Measurements from ENCODE around the gene UBE4B.
A peak's percentile ranks its signal among the peaks of the same experiment; 100 is the strongest.
"Not testable (repeated sequence)": the region's sequence is repeated elsewhere in the genome, so short reads cannot be mapped to it uniquely, and the experiment has no call there.

UBE4B gene

DNA sequence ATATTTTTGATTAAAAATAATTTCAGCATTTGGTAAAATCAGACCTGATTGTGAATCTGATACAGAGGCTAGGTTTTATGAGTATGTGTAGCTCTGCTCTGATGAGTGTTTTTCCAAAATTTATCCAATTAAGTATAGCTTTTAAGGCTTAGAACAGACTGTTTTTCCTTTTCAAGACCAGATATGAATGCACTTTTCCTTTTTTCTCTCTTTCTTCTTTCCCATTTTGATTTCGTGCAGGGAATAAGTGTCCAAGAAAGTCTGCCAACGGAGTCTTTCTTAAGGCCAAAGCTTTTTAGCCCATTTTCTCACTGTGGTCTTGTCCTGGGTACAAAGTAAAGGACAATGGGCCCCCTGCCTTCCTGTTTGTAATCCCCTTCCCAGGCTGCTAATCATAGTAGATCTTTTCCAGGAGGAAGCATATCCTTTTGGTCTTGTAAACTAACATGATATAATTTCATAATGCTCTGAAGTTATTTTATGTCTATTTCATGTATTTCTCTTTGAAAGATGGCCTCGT lies 180.5 kb downstream of the UBE4B start:
- DNase-seq, result no peak

DNA sequence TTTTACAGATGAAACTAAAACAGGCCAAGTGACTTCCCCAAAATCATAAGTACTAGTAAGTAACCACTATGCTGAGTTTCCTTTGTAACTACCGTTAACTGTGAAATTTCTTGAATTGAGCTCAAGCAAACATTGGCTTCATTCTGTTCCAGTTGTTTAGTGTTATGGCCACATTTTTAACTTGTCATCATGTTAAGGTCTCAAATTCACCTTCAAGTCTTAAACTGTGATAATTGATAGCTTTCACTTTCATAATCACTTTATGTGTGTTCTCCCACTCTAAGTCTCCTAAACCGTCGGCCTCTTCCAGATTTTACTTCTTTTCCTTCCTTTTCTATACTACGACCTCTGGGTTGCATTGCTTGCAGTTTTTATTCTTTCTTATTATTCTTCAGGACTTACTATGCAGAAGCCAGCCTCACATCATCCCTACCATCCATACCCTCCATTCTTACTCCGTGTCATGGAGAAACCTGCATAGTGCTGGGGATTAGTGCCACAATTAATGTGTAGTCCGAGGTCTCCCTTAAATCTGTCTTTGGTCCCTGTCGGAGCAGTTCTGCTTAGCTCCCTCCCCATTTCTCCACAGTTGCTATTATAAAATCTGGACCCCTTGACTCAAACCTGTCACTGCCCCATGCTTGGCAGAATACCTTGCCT lies 183.5 kb downstream of the UBE4B start:
- DNase-seq, result peak; percentile 15 to 59 (median 32)

DNA sequence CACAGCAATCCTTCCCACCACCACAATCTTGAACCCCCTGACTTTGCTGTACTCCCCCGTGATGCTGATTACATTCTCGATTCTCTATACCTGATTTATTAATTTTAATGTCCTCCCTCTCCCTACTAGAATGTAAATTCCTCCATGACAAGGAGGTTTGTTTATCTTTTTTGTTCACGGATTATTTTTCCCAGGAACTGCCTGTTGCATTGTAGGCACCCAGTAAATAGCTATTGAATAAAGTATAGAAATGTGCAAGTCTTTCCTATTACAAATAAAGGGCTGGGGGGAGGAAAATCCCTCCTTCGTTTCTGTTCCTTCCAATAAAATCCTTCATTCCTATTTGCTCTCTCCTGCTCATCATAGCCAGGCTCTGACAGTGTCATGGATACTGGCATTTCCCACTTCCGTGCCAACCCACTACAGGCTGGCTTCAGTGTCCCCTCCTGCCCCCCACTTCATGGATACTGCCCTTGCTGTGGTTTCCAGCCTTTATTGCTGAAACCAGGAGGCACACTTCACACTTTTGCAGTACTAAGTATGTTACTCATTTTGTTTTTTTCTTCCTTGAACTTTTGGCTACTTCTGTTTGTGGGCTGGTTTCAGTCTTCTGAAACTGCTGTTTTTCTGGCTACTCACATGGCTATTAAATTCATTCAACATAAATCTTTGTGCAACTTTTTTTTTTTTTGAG lies 185.1 kb downstream of the UBE4B start:
- DNase-seq, result peak; percentile 77 to 85 (median 78)

DNA sequence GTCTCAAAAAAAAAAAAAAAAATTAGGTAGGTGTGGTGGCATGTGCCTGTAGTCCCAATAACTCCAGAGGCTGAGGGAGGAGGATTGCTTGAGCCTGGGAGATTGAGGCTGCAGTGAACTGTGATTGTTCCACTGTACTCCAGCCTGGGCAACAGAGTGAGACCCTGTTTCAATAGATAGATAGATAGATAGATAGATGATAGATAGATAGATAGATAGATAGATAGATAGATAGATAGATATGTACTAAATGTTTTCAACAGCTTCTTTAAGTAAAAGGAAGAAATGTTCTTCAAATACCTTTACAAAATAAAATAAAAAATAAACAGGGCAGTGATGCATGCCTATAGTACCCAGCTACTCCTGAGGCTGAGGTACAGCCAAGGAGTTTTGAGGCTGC lies 187.4 kb downstream of the UBE4B start:
- no peak for DNase-seq

DNA sequence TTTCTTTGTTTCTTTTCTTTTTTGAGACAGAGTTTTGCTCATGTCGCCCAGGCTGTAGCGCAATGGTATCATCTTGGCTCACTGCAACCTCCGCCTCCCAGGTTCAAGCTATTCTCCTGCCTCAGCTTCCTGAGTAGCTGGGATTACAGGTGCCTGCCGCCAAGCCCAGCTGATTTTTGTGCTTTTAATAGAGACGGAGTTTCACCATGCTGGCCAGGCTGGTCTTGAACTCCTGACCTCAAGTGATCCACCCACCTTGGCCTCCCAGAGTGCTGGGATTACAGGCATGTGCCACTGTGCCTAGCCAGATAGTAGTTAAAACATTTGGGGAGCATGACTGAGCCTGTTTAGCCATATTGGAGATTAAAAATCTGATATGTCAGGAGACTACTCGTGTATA lies 187.9 kb downstream of the UBE4B start:
- not testable (repeated sequence) for DNase-seq

GRCh38 chr1:10225573-10225972 lies 192.8 kb downstream of the UBE4B start:
- no peak for DNase-seq

DNA sequence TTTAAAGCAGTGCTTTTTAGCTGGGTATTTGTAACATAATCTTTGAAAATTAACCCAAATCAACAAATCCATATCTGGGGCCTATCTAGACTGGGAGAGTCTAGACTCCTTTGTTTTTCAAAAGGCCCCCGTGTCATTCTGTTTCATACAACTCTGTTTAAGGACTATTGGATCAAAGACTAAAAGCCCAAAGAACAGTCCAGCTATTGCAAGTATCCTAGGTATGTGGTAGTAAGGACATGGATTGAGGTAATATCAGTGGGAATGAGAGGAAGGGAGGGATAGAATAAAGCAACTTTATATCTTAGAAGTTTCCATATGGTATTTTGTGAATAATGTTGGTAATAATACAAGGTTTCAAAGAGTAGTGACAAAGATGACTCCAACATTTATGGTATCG lies 195.8 kb downstream of the UBE4B start:
- DNase-seq, result no peak

DNA sequence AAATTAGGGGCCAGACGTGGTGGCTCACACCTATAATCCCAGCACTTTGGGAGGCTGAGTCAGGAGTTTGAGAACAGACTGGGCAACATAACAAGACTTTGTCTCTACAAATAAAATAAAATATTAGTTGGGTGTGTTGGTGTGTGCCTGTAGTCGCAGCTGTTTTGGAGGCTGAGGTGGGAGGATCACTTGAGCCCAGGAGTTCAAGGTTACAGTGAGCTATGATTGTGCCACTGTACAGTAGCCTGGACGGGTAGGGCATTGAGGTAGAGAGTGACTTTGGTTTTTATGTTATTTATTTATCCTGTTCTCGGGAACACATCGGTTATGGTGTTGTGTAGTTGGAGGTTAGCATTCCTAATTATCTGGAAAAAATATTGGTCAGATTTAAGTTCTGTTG lies 197.1 kb downstream of the UBE4B start:
- no peak for DNase-seq

Data from suppressor macrophage treated with lipopolysaccharide for 1 hour (primary cell).